OCI-LY1 (cell line): ENCODE data around the gene HOXA7.

ENCODE experiments used
- EZH2 ChIP-seq: fragments of 200-600 bp; sonication (generic), shearing (Covaris generic); IDR thresholded peaks from 2 replicates; pipeline ENCODE4 v1.8.0; 2017; ENCODE audit warnings: borderline replicate concordance, mixed run types, mild to moderate bottlenecking, antibody characterized with exemption, low read length, moderate library complexity, mixed read lengths
- TF ChIP-seq, protein P1 (sequence below): fragments of 200-600 bp; sonication (generic), shearing (Covaris generic); IDR thresholded peaks from 2 replicates; pipeline ENCODE4 v1.5.1; 2017; ENCODE audit warnings: mild to moderate bottlenecking, antibody characterized with exemption, low read length, moderate library complexity, mixed read lengths

DNA sequence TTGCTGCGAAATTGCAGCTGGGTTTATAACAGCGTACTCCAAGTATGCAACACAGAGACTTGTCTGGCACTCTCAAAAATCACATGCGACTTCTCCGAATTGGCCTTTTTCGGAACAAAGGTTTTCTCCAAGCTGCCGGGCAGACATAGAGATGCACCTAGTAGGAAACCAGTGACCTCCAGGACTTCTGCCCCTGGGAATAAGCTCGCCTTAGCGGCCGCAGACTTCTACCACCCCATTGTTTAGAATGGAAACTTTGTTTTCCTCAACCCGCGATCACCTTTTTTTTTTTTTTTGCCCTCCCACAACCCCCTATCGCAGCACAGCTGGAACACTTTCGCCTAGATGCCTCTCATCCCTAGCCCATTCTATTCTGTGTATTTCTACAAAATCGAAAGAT is 22.6 kb upstream of the HOXA7 start:
- TF ChIP-seq, protein P1, sequence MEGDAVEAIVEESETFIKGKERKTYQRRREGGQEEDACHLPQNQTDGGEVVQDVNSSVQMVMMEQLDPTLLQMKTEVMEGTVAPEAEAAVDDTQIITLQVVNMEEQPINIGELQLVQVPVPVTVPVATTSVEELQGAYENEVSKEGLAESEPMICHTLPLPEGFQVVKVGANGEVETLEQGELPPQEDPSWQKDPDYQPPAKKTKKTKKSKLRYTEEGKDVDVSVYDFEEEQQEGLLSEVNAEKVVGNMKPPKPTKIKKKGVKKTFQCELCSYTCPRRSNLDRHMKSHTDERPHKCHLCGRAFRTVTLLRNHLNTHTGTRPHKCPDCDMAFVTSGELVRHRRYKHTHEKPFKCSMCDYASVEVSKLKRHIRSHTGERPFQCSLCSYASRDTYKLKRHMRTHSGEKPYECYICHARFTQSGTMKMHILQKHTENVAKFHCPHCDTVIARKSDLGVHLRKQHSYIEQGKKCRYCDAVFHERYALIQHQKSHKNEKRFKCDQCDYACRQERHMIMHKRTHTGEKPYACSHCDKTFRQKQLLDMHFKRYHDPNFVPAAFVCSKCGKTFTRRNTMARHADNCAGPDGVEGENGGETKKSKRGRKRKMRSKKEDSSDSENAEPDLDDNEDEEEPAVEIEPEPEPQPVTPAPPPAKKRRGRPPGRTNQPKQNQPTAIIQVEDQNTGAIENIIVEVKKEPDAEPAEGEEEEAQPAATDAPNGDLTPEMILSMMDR: no peak
- no peak for TF ChIP-seq EZH2
